ENCODE data around the gene EBPL. TPM values are rescaled to one million over a fixed set of nuclear protein-coding genes. Genes with fewer than 3 reads are reported as not detected.

The EBPL gene
- total RNA-seq, 1 experiment from 2014 or later = 60.9 TPM

- intact Hi-C loops (cut with micrococcal nuclease; ENCODE audit: unreplicated experiment) (no loop called here), in situ Hi-C loops (cut with HindIII; ENCODE audit: low pct_unique_long_range_greater_than_20kb, low sequenced_read_pairs) (no loop called here)
- TF ChIP-seq POLR2AphosphoS5 (IDR thresholded peaks at IDR 0.05; ENCODE audit: low read depth, low read length) (no peak), TCF7L2 (IDR thresholded peaks at IDR 0.05; ENCODE audit: low read depth, low read length) (no peak), CTCF (IDR thresholded peaks at IDR 0.05) (no peak), REST (IDR thresholded peaks at IDR 0.05; ENCODE audit: insufficient read depth in 1 of 2, low read depth in 2 of 2, low read length in 1 of 2) (no peak), SIN3A (IDR thresholded peaks at IDR 0.05; ENCODE audit: borderline replicate concordance, insufficient read depth, low read depth, low read length) (no peak)
- ChIA-PET CTCF (no interaction called here), POLR2A (interaction anchor here (0.6 kb wide), 1 partner anchor 215 kb away, joined by 4 read pairs; no protein-coding TSS in a partner anchor)
- H3K4me3 ChIP-seq (ENCODE audit: low read depth in 2 of 2, low read length in 2 of 2) = no peak overlapping the region
- no TSS peak for BruUV-seq (replicated peaks)
- H3K36me3 ChIP-seq (ENCODE audit: control insufficient read depth, insufficient read depth, low read length) = no peaks in the 10 kb centered on the region
- ATAC-seq (no peak), DNase-seq (ENCODE audit: low read depth, low spot score) (no peak)
- no peak overlapping the region for H3K27ac ChIP-seq (ENCODE audit: low read length)
- no peaks in the 10 kb centered on the region for H3K4me1 ChIP-seq (ENCODE audit: control insufficient read depth, insufficient read depth, low read length)
- no peaks in the 10 kb centered on the region for H3K27me3 ChIP-seq (ENCODE audit: control insufficient read depth, insufficient read depth, low read length)
- H3K9me3 ChIP-seq (ENCODE audit: control insufficient read depth, insufficient read depth, low read depth, low read length) = no peaks in the 10 kb centered on the region
Measured at GRCh38 chr13:49641801-49642291, 49.4 kb downstream of the EBPL start.

GRCh38 chr13:49638744-49639072 lies 52.6 kb downstream of the EBPL start:
- no peak for ATAC-seq
- CTCF ChIA-PET = no interaction called here
- intact Hi-C loops (cut with micrococcal nuclease; ENCODE audit: unreplicated experiment) = no loop called here
- Histone ChIP-seq H3K4me1 (ENCODE audit: control insufficient read depth, insufficient read depth, low read length) (no peaks in the 10 kb centered on the region), H3K27ac (ENCODE audit: low read length) (no peak overlapping the region), H3K4me3 (ENCODE audit: low read depth in 2 of 2, low read length in 2 of 2) (no peak overlapping the region), H3K36me3 (ENCODE audit: control insufficient read depth, insufficient read depth, low read length) (no peaks in the 10 kb centered on the region), H3K27me3 (ENCODE audit: control insufficient read depth, insufficient read depth, low read length) (no peaks in the 10 kb centered on the region), H3K9me3 (ENCODE audit: control insufficient read depth, insufficient read depth, low read depth, low read length) (no peaks in the 10 kb centered on the region)
- POLR2A ChIA-PET = no interaction called here
- no peak for DNase-seq (ENCODE audit: low read depth, low spot score)
- TF ChIP-seq REST (IDR thresholded peaks at IDR 0.05; ENCODE audit: insufficient read depth in 1 of 2, low read depth in 2 of 2, low read length in 1 of 2) = no peak
- TF ChIP-seq TCF7L2 (IDR thresholded peaks at IDR 0.05; ENCODE audit: low read depth, low read length) = no peak
- TF ChIP-seq POLR2AphosphoS5 (IDR thresholded peaks at IDR 0.05; ENCODE audit: low read depth, low read length) = no peak
- no peak for TF ChIP-seq SIN3A (IDR thresholded peaks at IDR 0.05; ENCODE audit: borderline replicate concordance, insufficient read depth, low read depth, low read length)
- TF ChIP-seq CTCF (IDR thresholded peaks at IDR 0.05) = no peak
- BruUV-seq (replicated peaks) = no TSS peak
- in situ Hi-C loops (cut with HindIII; ENCODE audit: low pct_unique_long_range_greater_than_20kb, low sequenced_read_pairs) = no loop called here
